Spinal cord (tissue), 10 donors: ENCODE data around the gene ARHGEF25. TPM values are rescaled to one million over a fixed set of nuclear protein-coding genes. Genes with fewer than 3 reads are reported as not detected.
"Not testable (repeated sequence)": the region's sequence is repeated elsewhere in the genome, so short reads cannot be mapped to it uniquely, and the experiment has no call there.

Source experiments
- DNase-seq, 6 donors: peaks; one replicate each; pipeline versions ENCODE4 v3.0.0 to v3.0.0-alpha.2; 2013 to 2015; ENCODE audit warnings: low spot score in 6 of 6, low read depth in 4 of 6
- H3K27ac ChIP-seq: one replicate; pipeline ENCODE4 v1.5.1; 2013; ENCODE audit warnings: low read depth, low read length, control low read depth
- H3K27me3 ChIP-seq: one replicate; pipeline ENCODE4 v1.6.1; 2013; ENCODE audit warnings: low read length; ENCODE audit not compliant: control insufficient read depth, insufficient read depth
- H3K36me3 ChIP-seq: one replicate; pipeline ENCODE4 v1.6.1; 2013; ENCODE audit warnings: low read length; ENCODE audit not compliant: control insufficient read depth, insufficient read depth
- H3K4me1 ChIP-seq: one replicate; pipeline ENCODE4 v1.6.1; 2013; ENCODE audit warnings: low read length; ENCODE audit not compliant: control insufficient read depth, insufficient read depth
- H3K4me3 ChIP-seq: one replicate; pipeline ENCODE4 v1.5.1; 2013; ENCODE audit warnings: low read depth, low read length, control low read depth
- H3K9me3 ChIP-seq: one replicate; pipeline ENCODE4 v1.6.1; 2013; ENCODE audit warnings: low read length; ENCODE audit not compliant: control insufficient read depth, insufficient read depth
- WGBS: methylation state at CpG from one replicate; pipeline ENCODE4 v1.1.5; 2013; ENCODE audit warnings: missing lambda C conversion rate; ENCODE audit not compliant: insufficient coverage; 5-methylcytosine and 5-hydroxymethylcytosine counted together
- polyA plus RNA-seq, 2 donors: library from polyadenylated mRNA; unstranded; fragments of 120-200 nt; gene quantifications; one replicate each; pipeline ENCODE4 v1.2.1, GENCODE V29; 2013; ENCODE audit not compliant: insufficient read length in 2 of 2
- total RNA-seq, 2 donors: library from RNA; depleted of rRNA in 1 of 2; stranded (reverse); fragments of 120-200 nt in 1 of 2; fragments of >200 nt in 1 of 2; gene quantifications; one replicate each; pipeline versions ENCODE4 v1.2.3 to v1.2.4, GENCODE V29; 2013 to 2014
- donor health status: healthy.

Gene ARHGEF25
- total and polyA plus RNA-seq, 4 donors: 27.2 to 61.9 (median 45.1) TPM

- DNase-seq, H3K9me3 ChIP-seq, H3K36me3 ChIP-seq, H3K4me3 ChIP-seq, H3K27ac ChIP-seq, H3K4me1 ChIP-seq, H3K27me3 ChIP-seq: not testable (repeated sequence)
- no CpG with 5 or more reads among the region's 15 CpGs for WGBS
These were observed 35.4 kb downstream of the ARHGEF25 start for GRCh38 chr12:57646659-57647049.

GRCh38 chr12:57654042-57654441, 42.8 kb downstream of the ARHGEF25 start:
- Histone ChIP-seq H3K27me3 (no peaks in the 10 kb centered on the region), H3K36me3 (no peaks in the 10 kb centered on the region), H3K9me3 (no peaks in the 10 kb centered on the region), H3K4me3 (no peak overlapping the region), H3K4me1 (no peaks in the 10 kb centered on the region), H3K27ac (no peak overlapping the region)
- WGBS: no CpG with 5 or more reads among the region's 3 CpGs
- DNase-seq: no peak

GRCh38 chr12:57655541-57656240, 44.5 kb downstream of the ARHGEF25 start:
- Histone ChIP-seq H3K9me3 (no peaks in the 10 kb centered on the region), H3K4me1 (no peaks in the 10 kb centered on the region), H3K4me3 (no peak overlapping the region), H3K27me3 (no peaks in the 10 kb centered on the region), H3K27ac (no peak overlapping the region), H3K36me3 (no peaks in the 10 kb centered on the region)
- whole genome bisulfite sequencing: 82% methylated on average over 22 of the region's 23 CpGs
- DNase-seq: no peak

GRCh38 chr12:57656408-57656807, 45.2 kb downstream of the ARHGEF25 start:
- WGBS: 90% methylated on average over 2 of the region's 4 CpGs
- H3K36me3 ChIP-seq, H3K27ac ChIP-seq, H3K4me3 ChIP-seq, H3K9me3 ChIP-seq, DNase-seq, H3K27me3 ChIP-seq, H3K4me1 ChIP-seq: not testable (repeated sequence)

GRCh38 chr12:57657744-57658143, 46.5 kb downstream of the ARHGEF25 start:
- H3K36me3 ChIP-seq: no peaks in the 10 kb centered on the region
- H3K27ac ChIP-seq: no peak overlapping the region
- 42% methylated on average over 3 of the region's 3 CpGs for WGBS
- no peaks in the 10 kb centered on the region for H3K9me3 ChIP-seq
- H3K4me3 ChIP-seq: no peak overlapping the region
- no peak for DNase-seq
- H3K4me1 ChIP-seq: no peaks in the 10 kb centered on the region
- no peaks in the 10 kb centered on the region for H3K27me3 ChIP-seq

- WGBS: 83% methylated on average over 1 of the region's 3 CpGs
- Histone ChIP-seq H3K27ac (no peak overlapping the region), H3K27me3 (no peaks in the 10 kb centered on the region), H3K36me3 (no peaks in the 10 kb centered on the region), H3K9me3 (no peaks in the 10 kb centered on the region), H3K4me3 (no peak overlapping the region), H3K4me1 (no peaks in the 10 kb centered on the region)
- DNase-seq: no peak
These were observed 47.7 kb downstream of the ARHGEF25 start for GRCh38 chr12:57658890-57659289.

- 79% methylated on average over 3 of the region's 4 CpGs for WGBS
- Histone ChIP-seq H3K27me3 (no peaks in the 10 kb centered on the region), H3K36me3 (no peaks in the 10 kb centered on the region), H3K4me3 (no peak overlapping the region), H3K9me3 (no peaks in the 10 kb centered on the region), H3K4me1 (no peaks in the 10 kb centered on the region), H3K27ac (no peak overlapping the region)
- DNase-seq: no peak
These were observed 50.1 kb downstream of the ARHGEF25 start for GRCh38 chr12:57661376-57661775.

GRCh38 chr12:57665066-57665820, 54.0 kb downstream of the ARHGEF25 start:
- DNase-seq, H3K27ac ChIP-seq, H3K9me3 ChIP-seq, H3K27me3 ChIP-seq, H3K36me3 ChIP-seq, H3K4me1 ChIP-seq, H3K4me3 ChIP-seq: not testable (repeated sequence)
- 86% methylated on average over 28 of the region's 34 CpGs for WGBS
